NCI-H2227 (cell line): ENCODE data around the gene TESK2.

Experiments
- DNase-seq: peaks from one replicate; lab custom pipeline; 2025; ENCODE audit not compliant: unreplicated experiment; lab: John Stamatoyannopoulos, UW

The TESK2 gene

GRCh38 chr1:45314266-45314665 is 176.7 kb downstream of the TESK2 start:
- DNase-seq, result no peak

DNA sequence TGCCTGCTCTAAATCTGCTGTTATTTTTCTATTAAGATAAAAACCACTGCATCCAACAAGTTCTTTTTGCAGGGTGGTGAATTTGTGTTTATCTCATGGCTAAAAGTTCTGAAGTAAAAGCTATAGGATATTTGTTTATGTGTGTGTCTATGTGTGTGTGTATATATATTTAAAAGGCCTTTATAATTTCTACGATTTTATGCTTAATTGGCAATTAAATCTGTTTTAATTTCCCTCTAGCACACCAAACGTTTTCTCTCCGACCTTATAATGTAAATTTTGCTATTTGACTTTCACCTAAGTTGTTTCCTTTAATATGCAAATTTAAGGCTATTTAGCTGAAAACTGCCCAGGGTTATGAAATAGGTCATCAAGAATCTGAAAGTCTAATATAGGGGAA is 184.1 kb downstream of the TESK2 start:
- no peak for DNase-seq

- no peak for DNase-seq
Measured at GRCh38 chr1:45306319-45306718, 184.6 kb downstream of the TESK2 start.

GRCh38 chr1:45305231-45305630 is 185.7 kb downstream of the TESK2 start:
- DNase-seq, result no peak

DNA sequence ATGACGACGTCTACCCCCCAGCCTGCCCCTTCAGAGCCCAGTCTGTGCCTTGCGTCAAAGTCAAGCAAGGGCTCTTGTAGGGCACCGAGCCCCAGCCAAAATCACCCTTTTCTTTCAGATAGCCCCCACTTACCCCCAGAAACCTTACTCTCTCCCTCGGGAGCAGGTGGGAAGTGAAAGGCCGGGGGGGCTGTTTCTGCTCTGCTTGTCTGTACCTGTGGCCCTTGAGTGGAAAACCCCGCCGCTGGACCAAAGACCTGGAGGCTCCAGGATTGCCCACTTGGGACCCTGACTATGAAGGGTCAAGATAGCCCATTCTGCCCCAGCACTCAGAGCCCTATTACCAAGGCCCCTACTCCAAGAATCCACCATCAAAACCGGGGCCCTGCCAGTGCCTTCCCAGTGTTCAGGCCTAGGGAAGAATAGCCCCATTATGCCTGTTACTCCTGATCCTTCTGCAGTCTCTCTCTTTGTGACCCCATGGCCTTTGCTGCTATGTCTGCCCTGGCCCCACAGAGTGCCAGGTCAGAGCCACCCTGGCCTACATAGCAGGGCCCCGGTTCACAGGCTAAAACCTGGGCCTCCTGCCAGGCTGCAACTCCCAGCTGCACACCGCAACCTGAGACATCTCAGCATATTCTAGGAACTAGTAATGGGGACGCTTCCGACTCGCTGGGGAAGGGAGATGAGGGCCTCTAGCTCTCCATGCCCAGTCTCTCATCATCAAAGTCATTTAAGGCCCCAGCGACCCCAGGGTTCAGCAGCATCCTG is 186.5 kb downstream of the TESK2 start:
- peak; percentile 34 for DNase-seq

DNA sequence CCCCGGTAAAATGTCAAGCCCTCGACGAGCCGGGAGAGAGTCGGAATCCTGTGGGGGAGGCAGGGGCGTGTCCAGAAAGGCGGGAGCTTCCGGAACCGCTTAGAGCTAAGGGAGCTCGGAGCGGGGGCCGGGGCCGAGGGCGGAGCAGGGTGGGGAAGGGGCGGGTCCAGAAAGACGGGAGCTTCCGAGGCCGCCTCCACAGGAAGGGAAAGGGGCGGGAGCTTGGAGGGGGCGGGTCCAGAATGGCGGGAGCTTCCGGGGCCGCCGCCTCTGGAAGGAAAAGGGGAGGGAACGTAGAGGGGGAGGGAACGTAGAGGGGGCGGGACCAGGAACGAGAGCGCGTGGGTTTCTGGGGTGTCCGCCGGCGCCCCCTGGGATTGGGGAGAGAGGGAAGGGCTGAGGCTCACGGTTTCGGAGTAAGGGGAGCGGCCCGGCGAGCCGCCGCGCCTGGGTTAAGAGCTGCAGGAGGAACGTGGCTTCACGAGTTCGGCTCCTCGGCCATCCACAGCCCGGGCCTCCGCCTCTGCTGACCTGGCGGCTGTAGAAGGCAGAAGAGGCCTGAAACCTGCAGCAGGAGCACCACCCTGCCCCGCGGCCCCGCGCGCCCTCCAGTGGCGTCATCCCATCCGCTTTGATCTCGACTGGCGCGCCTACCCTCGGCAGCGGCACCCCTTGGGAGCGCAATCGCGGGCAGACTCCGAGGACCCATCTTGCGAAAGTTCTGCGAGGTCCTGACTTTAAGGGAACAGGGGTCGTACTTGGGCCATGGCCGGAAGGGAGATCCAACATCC is 187.2 kb downstream of the TESK2 start:
- DNase-seq, result peak; percentile 98

DNA sequence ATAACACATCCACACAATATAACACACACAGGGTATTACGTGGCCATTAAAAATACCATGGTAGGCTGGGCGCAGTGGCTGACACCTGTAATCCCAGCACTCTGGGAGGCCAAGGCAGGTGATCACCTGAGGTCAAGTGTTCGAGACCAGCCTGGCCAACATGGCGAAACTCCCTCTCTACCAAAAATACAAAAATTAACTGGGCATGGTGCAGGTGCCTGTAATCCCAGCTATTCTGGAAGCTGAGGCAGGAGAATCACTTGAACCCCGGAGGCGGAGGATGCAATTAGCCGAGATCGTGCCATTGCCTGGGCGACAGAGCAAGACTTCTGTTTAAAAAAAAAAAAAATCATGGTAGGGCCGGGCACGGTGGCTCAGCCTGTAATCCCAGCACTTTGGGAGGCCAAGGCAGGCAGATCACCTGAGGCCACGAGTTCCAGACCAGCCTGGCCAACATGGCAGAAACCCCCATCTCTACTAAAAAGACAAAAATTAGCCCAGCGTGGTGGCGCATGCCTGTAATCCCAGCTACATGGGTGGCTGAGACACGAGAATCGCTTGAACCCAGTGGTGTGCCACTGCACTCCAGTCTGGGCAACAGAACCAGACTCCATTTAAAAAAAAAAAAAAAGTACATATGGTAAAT is 188.3 kb downstream of the TESK2 start:
- no peak for DNase-seq

GRCh38 chr1:45300669-45300997 is 190.3 kb downstream of the TESK2 start:
- DNase-seq, result no peak

DNA sequence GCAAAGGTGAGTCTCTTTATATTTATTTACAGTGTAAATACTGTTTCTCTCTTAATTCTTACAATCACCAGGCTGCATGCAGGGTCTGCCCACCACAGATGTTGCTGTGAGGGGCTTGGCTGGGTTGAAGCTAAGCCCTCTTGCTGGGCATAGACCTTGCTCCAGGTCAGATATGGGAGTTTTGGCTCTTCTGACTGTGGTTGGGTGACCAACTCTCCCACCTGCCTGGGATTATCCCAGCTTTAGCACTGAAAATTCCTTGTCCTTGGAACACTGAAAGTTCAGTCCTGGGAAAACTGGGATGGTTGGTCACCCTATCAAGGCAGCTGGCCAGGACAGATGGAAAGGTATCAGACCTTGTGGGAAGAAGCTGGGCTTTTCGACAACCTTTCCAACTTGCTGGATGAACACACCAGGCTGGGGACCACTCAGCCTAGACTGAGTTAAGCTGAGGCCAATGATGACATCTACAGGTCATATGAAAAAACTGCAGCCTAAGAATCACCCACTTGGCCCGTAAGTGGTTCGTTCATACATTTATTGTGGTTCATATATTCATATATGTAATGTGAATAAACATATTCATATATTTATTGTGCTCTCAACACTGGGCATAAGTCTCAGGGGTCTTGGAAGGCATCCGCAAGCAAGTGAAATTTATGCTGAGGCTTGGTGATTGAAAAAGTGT is 190.8 kb downstream of the TESK2 start:
- DNase-seq, result peak; percentile 87

DNA sequence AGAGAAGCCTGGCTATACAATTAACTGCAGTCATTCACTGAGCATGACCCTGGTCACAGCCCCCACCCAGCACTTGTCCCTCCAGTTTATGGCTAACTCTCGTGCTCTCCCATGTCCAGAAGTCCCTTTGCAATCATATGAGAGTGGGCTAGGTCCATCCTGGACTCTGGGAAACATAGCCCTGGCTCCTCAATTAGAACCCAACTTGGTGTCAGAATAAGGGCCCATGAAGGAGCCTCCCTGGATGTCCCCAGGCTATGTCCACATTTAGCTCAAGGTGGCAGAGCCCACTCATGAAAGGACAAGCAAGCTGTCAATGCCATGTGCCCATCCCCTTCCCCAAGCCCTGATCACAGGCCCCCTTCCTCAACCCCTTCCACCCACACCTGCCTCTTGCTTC is 191.7 kb downstream of the TESK2 start:
- no peak for DNase-seq

GRCh38 chr1:45297666-45298356 is 193.2 kb downstream of the TESK2 start:
- peak; percentile 46 for DNase-seq
